HuH-7.5 (cell line): ENCODE results near the gene PLCB2.

Experiments
- DNase-seq: peaks from one replicate; pipeline ENCODE4 v3.0.0; 2011; ENCODE audit warnings: low spot score

Gene PLCB2

GRCh38 chr15:40249477-40250303, 58.0 kb downstream of the PLCB2 start:
- DNase-seq = no peak

- no peak for DNase-seq
Measured at GRCh38 chr15:40248006-40248783, 59.5 kb downstream of the PLCB2 start.

GRCh38 chr15:40247406-40247971, 60.2 kb downstream of the PLCB2 start:
- DNase-seq = no peak

- no peak for DNase-seq
Measured at GRCh38 chr15:40246496-40247280, 61.0 kb downstream of the PLCB2 start.

GRCh38 chr15:40245666-40246450, 61.9 kb downstream of the PLCB2 start:
- no peak for DNase-seq

- no peak for DNase-seq
Measured at GRCh38 chr15:40244961-40245523, 62.7 kb downstream of the PLCB2 start.

- DNase-seq = no peak
Measured at GRCh38 chr15:40243126-40243810, 64.5 kb downstream of the PLCB2 start.

GRCh38 chr15:40242601-40243000, 65.1 kb downstream of the PLCB2 start:
- DNase-seq = no peak

- DNase-seq = no peak
Measured at GRCh38 chr15:40242213-40242599, 65.5 kb downstream of the PLCB2 start.

GRCh38 chr15:40241269-40242212, 66.2 kb downstream of the PLCB2 start:
- DNase-seq = no peak

GRCh38 chr15:40240619-40241221, 67.0 kb downstream of the PLCB2 start:
- no peak for DNase-seq

- DNase-seq = no peak
Measured at GRCh38 chr15:40239693-40240618, 67.8 kb downstream of the PLCB2 start.

- DNase-seq = no peak
Measured at GRCh38 chr15:40239404-40239692, 68.4 kb downstream of the PLCB2 start.

- peak; percentile 61 for DNase-seq
Measured at GRCh38 chr15:40238532-40239403, 69.0 kb downstream of the PLCB2 start, which contains the start of gene PAK6. Gene PAK6 (plus strand): TSS chr15:40239063. CDS start chr15:40264786, 25,723 bp downstream.
